Colonic mucosa (tissue), 4 donors: ENCODE measurements around the gene CYP2W1. TPM values are rescaled to one million over a fixed set of nuclear protein-coding genes. Genes with fewer than 3 reads are reported as not detected.
"Not testable (repeated sequence)": the region's sequence is repeated elsewhere in the genome, so short reads cannot be mapped to it uniquely, and the experiment has no call there.

Experiments used
- DNase-seq: peaks from one replicate; pipeline ENCODE4 v3.0.0-alpha.2; 2020
- H3K27ac ChIP-seq: fragments of 200-600 bp; one replicate; pipeline ENCODE4 v1.8.0; 2021
- H3K27me3 ChIP-seq: fragments of 200-600 bp; one replicate; pipeline ENCODE4 v1.8.0; 2021
- H3K36me3 ChIP-seq: fragments of 200-600 bp; one replicate; pipeline ENCODE4 v1.8.0; 2021
- H3K4me1 ChIP-seq: fragments of 200-600 bp; one replicate; pipeline ENCODE4 v1.8.0; 2021; ENCODE audit warnings: mild to moderate bottlenecking
- H3K4me3 ChIP-seq: fragments of 200-600 bp; one replicate; pipeline ENCODE4 v1.8.0; 2021
- H3K9ac ChIP-seq, 2 donors: one replicate each; pipeline ENCODE4 v1.7.0; 2013; ENCODE audit warnings: control low read depth in 2 of 2, low read depth in 2 of 2, low read length in 2 of 2
- H3K9me3 ChIP-seq: fragments of 200-600 bp; one replicate; pipeline ENCODE4 v1.8.0; 2021
- CTCF ChIP-seq: fragments of 200-600 bp; IDR thresholded peaks from one replicate; pipeline ENCODE4 v1.8.0; 2022; ENCODE audit warnings: antibody characterized with exemption, mild to moderate bottlenecking
- intact Hi-C: fragments of 100-400 bp; cut with DNase I; formaldehyde crosslinking; loops from one replicate; pipeline ENCODE4 v1.14.1; 2022
- total RNA-seq, 2 donors: library from RNA; stranded (reverse); fragmentation: NEBNext Ultra II Directional in 1 of 2; extraction: Animal tissue kit (Norgen Biotek cat#: 25700) in 1 of 2; gene quantifications; one replicate each; pipeline ENCODE4 v1.2.1, GENCODE V29; 2021
- donor health status: healthy.
- donor health status: DM: no; HTN: no; CAD: no.
- donor health status: DM: no; HTN: no; CAD: no.

Gene CYP2W1
- total RNA-seq, 2 donors from 2014 or later, result 2.7 to 4.5 TPM

GRCh38 chr7:936386-937054, 46.5 kb upstream of the CYP2W1 start:
- H3K9ac ChIP-seq, result no peak overlapping the region
- DNase-seq, result no peak
- intact Hi-C loops, result no loop called here

GRCh38 chr7:937856-938484, 45.0 kb upstream of the CYP2W1 start:
- H3K4me3 ChIP-seq, result no peak overlapping the region
- intact Hi-C loops, result no loop called here
- no peak overlapping the region for H3K27ac ChIP-seq
- no peak for TF ChIP-seq CTCF
- no peaks in the 10 kb centered on the region for H3K27me3 ChIP-seq
- no peak overlapping the region for H3K9ac ChIP-seq
- DNase-seq, result no peak
- H3K36me3 ChIP-seq, result no peaks in the 10 kb centered on the region
- H3K9me3 ChIP-seq, result no peaks in the 10 kb centered on the region
- no peaks in the 10 kb centered on the region for H3K4me1 ChIP-seq

More at GRCh38 chr7:936386-937054, 46.5 kb upstream of the CYP2W1 start:
- Histone ChIP-seq H3K27ac (no peak overlapping the region), H3K36me3 (no peaks in the 10 kb centered on the region), H3K27me3 (no peaks in the 10 kb centered on the region), H3K4me3 (no peak overlapping the region), H3K9me3 (no peaks in the 10 kb centered on the region), H3K4me1 (no peaks in the 10 kb centered on the region)
- TF ChIP-seq CTCF, result no peak

GRCh38 chr7:938546-939185, 44.3 kb upstream of the CYP2W1 start:
- no peaks in the 10 kb centered on the region for H3K27me3 ChIP-seq
- no peak for TF ChIP-seq CTCF
- DNase-seq, result no peak
- H3K36me3 ChIP-seq, result no peaks in the 10 kb centered on the region
- no peak overlapping the region for H3K9ac ChIP-seq
- no peaks in the 10 kb centered on the region for H3K4me1 ChIP-seq
- intact Hi-C loops, result no loop called here
- no peaks in the 10 kb centered on the region for H3K9me3 ChIP-seq
- H3K4me3 ChIP-seq, result no peak overlapping the region
- H3K27ac ChIP-seq, result no peak overlapping the region

- Histone ChIP-seq H3K4me3 (no peak overlapping the region), H3K27me3 (no peaks in the 10 kb centered on the region), H3K27ac (no peak overlapping the region), H3K36me3 (no peaks in the 10 kb centered on the region), H3K4me1 (no peaks in the 10 kb centered on the region), H3K9ac (no peak overlapping the region), H3K9me3 (no peaks in the 10 kb centered on the region)
- intact Hi-C loops, result no loop called here
- no peak for DNase-seq
- no peak for TF ChIP-seq CTCF
Observed at GRCh38 chr7:939843-940242, 43.1 kb upstream of the CYP2W1 start.

GRCh38 chr7:940599-941408, 42.2 kb upstream of the CYP2W1 start:
- TF ChIP-seq CTCF, result no peak
- no peak overlapping the region for H3K4me3 ChIP-seq
- intact Hi-C loops, result no loop called here
- no peaks in the 10 kb centered on the region for H3K36me3 ChIP-seq
- H3K27me3 ChIP-seq, result no peaks in the 10 kb centered on the region
- H3K27ac ChIP-seq, result no peak overlapping the region
- DNase-seq, result no peak
- no peak overlapping the region for H3K9ac ChIP-seq
- H3K4me1 ChIP-seq, result no peaks in the 10 kb centered on the region
- H3K9me3 ChIP-seq, result no peaks in the 10 kb centered on the region

- intact Hi-C loops, DNase-seq, H3K27ac ChIP-seq: not testable (repeated sequence)
Observed at GRCh38 chr7:943793-944192, 39.2 kb upstream of the CYP2W1 start.

More at GRCh38 chr7:943793-944192, 39.2 kb upstream of the CYP2W1 start:
- peaks cover 12% of the 10 kb centered on the region for H3K4me1 ChIP-seq
- H3K9ac ChIP-seq, H3K4me3 ChIP-seq, H3K9me3 ChIP-seq, H3K36me3 ChIP-seq, H3K27me3 ChIP-seq: not testable (repeated sequence)
